H1 (cell line): ENCODE measurements around the gene FIG4. TPM values are rescaled to one million over a fixed set of nuclear protein-coding genes. Genes with fewer than 3 reads are reported as not detected.

Experiments used
- CTCF ChIA-PET: fragments of 300-600 bp; sonication (Branson Sonifier 250); formaldehyde crosslinking; loops from one replicate; lab custom pipeline; 2021; ENCODE audit not compliant: partially characterized antibody; lab: Charles Lee
- POLR2A ChIA-PET: fragments of 300-600 bp; sonication (Branson Sonifier 250); formaldehyde crosslinking; loops from one replicate; lab custom pipeline; 2021; ENCODE audit warnings: inconsistent platforms; ENCODE audit not compliant: partially characterized antibody; lab: Charles Lee
- DNase-seq, 2 experiments: peaks; one replicate each; pipeline versions ENCODE4 v3.0.0 to v3.0.0-alpha.2; 2010 to 2022; ENCODE audit warnings: low spot score in 2 of 2, low read depth in 1 of 2, mixed read lengths in 1 of 2
- FAIRE-seq: peaks from 2 replicates; lab custom pipeline; 2011; peaks lifted over from hg19 to GRCh38; lab: Jason Lieb, UNC
- H2AFZ ChIP-seq: 2 replicates; pipeline ENCODE4 v1.8.1; 2012; ENCODE audit warnings: low read length, inconsistent platforms
- H2AK5ac ChIP-seq: 2 replicates; pipeline ENCODE4 v1.6.1; 2013; ENCODE audit warnings: low read depth, low read length
- H2BK120ac ChIP-seq: replicated peaks from 2 replicates; pipeline ENCODE3; 2013; ENCODE audit warnings: low read depth, low read length, inconsistent platforms
- H2BK12ac ChIP-seq: 2 replicates; pipeline ENCODE4 v1.6.1; 2013; ENCODE audit warnings: low read depth, low read length
- H2BK15ac ChIP-seq: 2 replicates; pipeline ENCODE4 v1.6.1; 2013; ENCODE audit warnings: low read length
- H2BK20ac ChIP-seq: 2 replicates; pipeline ENCODE4 v1.6.1; 2013; ENCODE audit warnings: low read length
- H2BK5ac ChIP-seq: 2 replicates; pipeline ENCODE4 v1.6.1; 2013; ENCODE audit warnings: low read depth, low read length
- H3K14ac ChIP-seq: 2 replicates; pipeline ENCODE4 v1.6.1; 2013; ENCODE audit warnings: inconsistent platforms; ENCODE audit not compliant: insufficient read length
- H3K18ac ChIP-seq: 2 replicates; pipeline ENCODE4 v1.6.1; 2013; ENCODE audit warnings: low read length; ENCODE audit errors: extremely low read depth
- H3K23ac ChIP-seq: 2 replicates; pipeline ENCODE4 v1.6.1; 2013; ENCODE audit warnings: inconsistent platforms; ENCODE audit not compliant: insufficient read length
- H3K23me2 ChIP-seq: 2 replicates; pipeline ENCODE4 v1.6.1; 2013; ENCODE audit warnings: low read depth, low read length
- H3K27ac ChIP-seq: 2 replicates; pipeline ENCODE4 v1.6.1; 2011; ENCODE audit warnings: low read depth, low read length, inconsistent platforms
- H3K27me3 ChIP-seq, 4 experiments: replicated peaks in 1 of 4; 1 replicate in 1 of 4; 2 replicates in 3 of 4; pipeline versions ENCODE4 v1.6.1 to v1.8.1; 2011 to 2013; ENCODE audit warnings: low read length in 3 of 4, mild to moderate bottlenecking in 3 of 4, inconsistent platforms in 2 of 4, mixed read lengths in 2 of 4, moderate library complexity in 1 of 4; ENCODE audit not compliant: control insufficient read depth in 3 of 4, insufficient read depth in 3 of 4; ENCODE audit errors: extremely low read depth in 1 of 4
- H3K36me3 ChIP-seq, 4 experiments: 2 replicates each; pipeline versions ENCODE4 v1.6.1 to v1.8.1; 2011 to 2013; ENCODE audit warnings: mild to moderate bottlenecking in 4 of 4, low read length in 3 of 4, moderate library complexity in 2 of 4, control low read depth in 1 of 4, inconsistent platforms in 1 of 4; ENCODE audit not compliant: insufficient read depth in 4 of 4, control insufficient read depth in 2 of 4
- H3K4ac ChIP-seq: replicated peaks from 2 replicates; pipeline ENCODE3; 2013; ENCODE audit warnings: low read length, low read depth, mixed read lengths, inconsistent platforms; ENCODE audit not compliant: insufficient read length
- H3K4me1 ChIP-seq, 4 experiments: replicated peaks in 1 of 4; 1 replicate in 1 of 4; 2 replicates in 3 of 4; pipeline versions ENCODE4 v1.6.1 to v1.8.1; 2011 to 2013; ENCODE audit warnings: low read length in 3 of 4, inconsistent platforms in 2 of 4, mixed read lengths in 1 of 4; ENCODE audit not compliant: insufficient read depth in 4 of 4, control insufficient read depth in 3 of 4
- H3K4me2 ChIP-seq, 2 experiments: 2 replicates each; pipeline versions ENCODE4 v1.6.1 to v1.8.1; 2011 to 2013; ENCODE audit warnings: low read depth in 2 of 2, low read length in 2 of 2, control low read depth in 1 of 2, inconsistent platforms in 1 of 2, mild to moderate bottlenecking in 1 of 2; ENCODE audit not compliant: insufficient read depth in 1 of 2
- H3K4me3 ChIP-seq, 4 experiments: fragments of 200-600, 300-600 bp in 1 of 4; sonication (generic), shearing (Covaris generic), sonication (Bioruptor Twin) in 1 of 4; 2 replicates each; pipeline versions ENCODE4 v1.5.1 to v1.8.1; 2011 to 2016; ENCODE audit warnings: low read length in 4 of 4, low read depth in 3 of 4, control low read depth in 2 of 4, inconsistent platforms in 2 of 4, mild to moderate bottlenecking in 2 of 4, mixed read lengths in 1 of 4, moderate library complexity in 1 of 4; ENCODE audit not compliant: insufficient read depth in 2 of 4; ENCODE audit errors: extremely low read depth in 1 of 4
- H3K56ac ChIP-seq: replicated peaks from 2 replicates; pipeline ENCODE3; 2013; ENCODE audit warnings: low read depth, mild to moderate bottlenecking, mixed read lengths, low read length, inconsistent platforms; ENCODE audit not compliant: insufficient read length
- H3K79me1 ChIP-seq: 2 replicates; pipeline ENCODE4 v1.6.1; 2013; ENCODE audit warnings: low read depth, low read length, control low read depth
- H3K79me2 ChIP-seq, 2 experiments: 2 replicates each; pipeline versions ENCODE4 v1.6.1 to v1.8.1; 2012 to 2013; ENCODE audit warnings: low read length in 2 of 2, mild to moderate bottlenecking in 2 of 2, inconsistent platforms in 1 of 2; ENCODE audit not compliant: insufficient read depth in 2 of 2, control insufficient read depth in 1 of 2
- H3K9ac ChIP-seq, 4 experiments: replicated peaks in 1 of 4; 1 replicate in 1 of 4; 2 replicates in 3 of 4; pipeline versions ENCODE4 v1.6.1 to v1.8.1; 2011 to 2013; ENCODE audit warnings: low read depth in 3 of 4, low read length in 3 of 4, control low read depth in 2 of 4, mild to moderate bottlenecking in 2 of 4, moderate library complexity in 2 of 4, inconsistent platforms in 1 of 4; ENCODE audit errors: extremely low read depth in 1 of 4
- H3K9me3 ChIP-seq, 2 experiments: 2 replicates each; pipeline versions ENCODE4 v1.6.1 to v1.8.1; 2012 to 2013; ENCODE audit warnings: mild to moderate bottlenecking in 2 of 2, moderate library complexity in 2 of 2, control low read depth in 1 of 2, inconsistent platforms in 1 of 2, low read depth in 1 of 2, low read length in 1 of 2, mixed read lengths in 1 of 2; ENCODE audit not compliant: insufficient read depth in 2 of 2
- H4K20me1 ChIP-seq, 2 experiments: replicated peaks in 1 of 2; 2 replicates each; pipeline versions ENCODE3 to v1.8.1; 2011 to 2013; ENCODE audit warnings: inconsistent platforms in 2 of 2, low read length in 2 of 2, mild to moderate bottlenecking in 1 of 2; ENCODE audit not compliant: insufficient read depth in 2 of 2, control insufficient read depth in 1 of 2
- H4K5ac ChIP-seq: 2 replicates; pipeline ENCODE4 v1.6.1; 2013; ENCODE audit warnings: low read length, low read depth, mixed read lengths, inconsistent platforms; ENCODE audit not compliant: insufficient read length
- H4K8ac ChIP-seq: 2 replicates; pipeline ENCODE4 v1.8.0; 2013; ENCODE audit warnings: mild to moderate bottlenecking, moderate library complexity, low read length, inconsistent platforms; ENCODE audit not compliant: insufficient read depth; ENCODE audit errors: extremely low read depth
- H4K91ac ChIP-seq: replicated peaks from 2 replicates; pipeline ENCODE3; 2013; ENCODE audit warnings: low read length, mixed read lengths, inconsistent platforms; ENCODE audit not compliant: insufficient read length
- CREB1 ChIP-seq: IDR thresholded peaks from 2 replicates; pipeline ENCODE4 v1.6.1; 2012; ENCODE audit warnings: inconsistent platforms
- CTBP2 ChIP-seq: IDR thresholded peaks from 2 replicates; pipeline ENCODE4 v1.7.0; 2011; ENCODE audit warnings: borderline replicate concordance, mild to moderate bottlenecking, moderate library complexity, mixed read lengths, low read length; ENCODE audit not compliant: insufficient read depth, insufficient read length
- PHF8 ChIP-seq: fragments of 200-600 bp; sonication (generic); conservative IDR thresholded peaks from 2 replicates; pipeline ENCODE4 v1.7.1; 2012; ENCODE audit warnings: low read depth, mild to moderate bottlenecking, inconsistent platforms, low read length, moderate library complexity
- RBBP5 ChIP-seq: IDR thresholded peaks from 2 replicates; pipeline ENCODE4 v1.7.1; 2012; ENCODE audit warnings: low read depth, mild to moderate bottlenecking, inconsistent platforms, low read length, moderate library complexity, borderline replicate concordance
- WGBS, 2 experiments: shearing (Covaris generic) in 1 of 2; methylation state at CpG; one replicate each; pipeline versions ENCODE4 v1.1.6 to v1.1.7; 2013 to 2015; ENCODE audit warnings: low lambda C conversion rate in 2 of 2, mixed read lengths in 2 of 2, inconsistent platforms in 1 of 2, low coverage in 1 of 2, missing lambda C conversion rate in 1 of 2; ENCODE audit not compliant: insufficient replicate concordance in 2 of 2, insufficient coverage in 1 of 2, insufficient read length in 1 of 2; ENCODE audit errors: extremely low coverage in 1 of 2, missing lambda C conversion rate in 1 of 2; 5-methylcytosine and 5-hydroxymethylcytosine counted together
- polyA plus RNA-seq, 7 experiments: library from polyadenylated mRNA; depleted of rRNA in 3 of 7; stranded (reverse) in 5 of 7; unstranded in 2 of 7; fragments of >200 nt in 5 of 7; fragments of 200-250 nt in 2 of 7; gene quantifications; 1 replicate in 5 of 7; 2 replicates in 1 of 7; 4 replicates in 1 of 7; pipeline versions ENCODE4 v1.2.1 to v1.2.3, GENCODE V29; 2011 to 2013; ENCODE audit warnings: missing spikeins in 2 of 7, mixed read lengths in 2 of 7
- total RNA-seq: library from RNA; stranded (reverse); fragmentation: NEBNext Ultra II Directional; extraction: Animal tissue kit (Norgen Biotek cat#: 25700); gene quantifications from 2 replicates; pipeline ENCODE4 v1.2.1, GENCODE V29; 2021

FIG4 gene
- total and polyA plus RNA-seq, 2 of the 8 experiments (the other 6 are each of a cell fraction or from before 2014, with no cell fraction given): 11.8 to 21.9 TPM

- H3K14ac ChIP-seq: no peak overlapping the region
- H2AK5ac ChIP-seq: no peak overlapping the region
- H2BK15ac ChIP-seq: no peak overlapping the region
- H3K18ac ChIP-seq: no peak overlapping the region
- H3K4me1 ChIP-seq: peaks cover 0 to 3% (median 1%) of the 10 kb centered on the region in 4 experiments; a peak in 2 of 7 replicates
- H3K79me2 ChIP-seq: no peaks in the 10 kb centered on the region
- ChIA-PET CTCF (interaction anchor here (1.6 to 10.1 kb wide), 4 partner anchors 37 to 604 kb away, joined by 4 to 123 read pairs (median 28); no protein-coding TSS in a partner anchor), POLR2A (no interaction called here)
- no peak overlapping the region for H2BK120ac ChIP-seq
- H3K36me3 ChIP-seq: peaks cover 0 to 12% (median 0%) of the 10 kb centered on the region in 4 experiments; a peak in 2 of 8 replicates
- FAIRE-seq (no peak), DNase-seq (no peak)
- H4K5ac ChIP-seq: no peak overlapping the region
- H4K8ac ChIP-seq: no peak overlapping the region
- H3K4me2 ChIP-seq: no peak overlapping the region
- no peak overlapping the region for H2AFZ ChIP-seq
- H3K27me3 ChIP-seq: no peaks in the 10 kb centered on the region
- H2BK5ac ChIP-seq: no peak overlapping the region
- no peak overlapping the region for H2BK20ac ChIP-seq
- H3K9me3 ChIP-seq: no peaks in the 10 kb centered on the region
- H3K4me3 ChIP-seq: no peak overlapping the region
- 89% methylated on average over 2 of the region's 2 CpGs; no CpG with 5 or more reads in 1 of the 2 experiments for WGBS, 2 experiments
- H3K56ac ChIP-seq: no peak overlapping the region
- no peak overlapping the region for H3K4ac ChIP-seq
- no peak overlapping the region for H3K23ac ChIP-seq
- H3K79me1 ChIP-seq: no peaks in the 10 kb centered on the region
- no peak overlapping the region for H4K91ac ChIP-seq
- no peak overlapping the region for H3K9ac ChIP-seq
- no peaks in the 10 kb centered on the region for H3K23me2 ChIP-seq
- peaks cover 0 to 1% of the 10 kb centered on the region in 2 experiments for H4K20me1 ChIP-seq
- TF ChIP-seq RBBP5: no peak
- no peak for TF ChIP-seq CREB1
- TF ChIP-seq PHF8: no peak
- no peak for TF ChIP-seq CTBP2
- H2BK12ac ChIP-seq: no peak overlapping the region
- H3K27ac ChIP-seq: no peak overlapping the region
Observed at GRCh38 chr6:109787312-109787711, 96.2 kb downstream of the FIG4 start.
